GM12865 (cell line): ENCODE data around the gene GPR84.
A peak's percentile ranks its signal among the peaks of the same experiment; 100 is the strongest.

ENCODE experiments used
- DNase-seq: peaks from one replicate; pipeline ENCODE4 v3.0.0; 2010; ENCODE audit warnings: low read depth
- H3K4me3 ChIP-seq: 2 replicates; pipeline ENCODE4 v1.5.1; 2011; ENCODE audit warnings: mild to moderate bottlenecking, low read depth, low read length, control low read depth
- CTCF ChIP-seq: IDR thresholded peaks from 2 replicates; pipeline ENCODE4 v1.5.1; 2011; ENCODE audit warnings: low read length, control low read depth, low read depth, inconsistent platforms; ENCODE audit not compliant: insufficient read depth; ENCODE audit errors: missing control alignments

The GPR84 gene

GRCh38 chr12:54369597-54370131 lies 5.4 kb upstream of the GPR84 start:
- no peak for TF ChIP-seq CTCF
- no peak for DNase-seq
- no peak overlapping the region for H3K4me3 ChIP-seq

GRCh38 chr12:54368709-54369596 lies 4.7 kb upstream of the GPR84 start:
- peak; percentile 93 for TF ChIP-seq CTCF
- H3K4me3 ChIP-seq = no peak overlapping the region; the same call in 1 of the 2 replicates
- DNase-seq = peak; percentile 90

- H3K4me3 ChIP-seq = no peak overlapping the region; the same call in 1 of the 2 replicates
- DNase-seq = no peak
- TF ChIP-seq CTCF = no peak
Observed at GRCh38 chr12:54368025-54368708, 3.9 kb upstream of the GPR84 start.

- no peak for TF ChIP-seq CTCF
- H3K4me3 ChIP-seq = peak overlapping the region; percentile 33
- no peak for DNase-seq
Observed at GRCh38 chr12:54363618-54364017, 668 bp downstream of the GPR84 start.

GRCh38 chr12:54363047-54363446 lies 1.2 kb downstream of the GPR84 start:
- H3K4me3 ChIP-seq = no peak overlapping the region
- no peak for DNase-seq
- TF ChIP-seq CTCF = no peak

- H3K4me3 ChIP-seq = no peak overlapping the region
- TF ChIP-seq CTCF = peak; percentile 92
- DNase-seq = peak; percentile 70
Observed at GRCh38 chr12:54360717-54361456, 3.4 kb downstream of the GPR84 start.
